GM23338 (cell line): ENCODE data around the gene KLHL4.

ENCODE experiments used
- CTCF ChIP-seq, 2 experiments: fragments of 200-600 bp in 1 of 2; sonication (generic) in 1 of 2; conservative IDR thresholded peaks; 2 replicates each; pipeline versions ENCODE4 v1.5.1 to v1.6.1; 2016 to 2017; ENCODE audit warnings: antibody characterized with exemption in 2 of 2, low read depth in 2 of 2, mild to moderate bottlenecking in 2 of 2, moderate library complexity in 1 of 2
- ETS1 ChIP-seq: IDR thresholded peaks from 2 replicates; pipeline ENCODE4 v1.6.1; 2016; ENCODE audit warnings: antibody characterized with exemption
- EZH2 ChIP-seq: fragments of 200-600 bp; sonication (generic); IDR thresholded peaks from one replicate; pipeline ENCODE4 v1.8.0; 2017; ENCODE audit warnings: antibody characterized with exemption, mild to moderate bottlenecking, low read depth; ENCODE audit not compliant: unreplicated experiment
- EZH2phosphoT487 ChIP-seq: fragments of 200-600 bp; sonication (generic); IDR thresholded peaks from one replicate; pipeline ENCODE4 v1.8.1; 2018; ENCODE audit warnings: antibody characterized with exemption; ENCODE audit not compliant: unreplicated experiment
- POLR2AphosphoS5 ChIP-seq: IDR thresholded peaks from 2 replicates; pipeline ENCODE4 v1.6.1; 2016; ENCODE audit warnings: antibody characterized with exemption, low read depth
- REST ChIP-seq: IDR thresholded peaks from one replicate; pipeline ENCODE4 v1.6.1; 2018; ENCODE audit warnings: antibody characterized with exemption; ENCODE audit not compliant: unreplicated experiment
- ZNF114 ChIP-seq: fragments of 250-450 bp; sonication (Bioruptor Pico); IDR thresholded peaks from 2 replicates; pipeline ENCODE4 v1.5.0; 2020; ENCODE audit warnings: mild to moderate bottlenecking, moderate library complexity
- ZNF331 ChIP-seq: fragments of 250-450 bp; sonication (Bioruptor Pico); IDR thresholded peaks from 2 replicates; pipeline ENCODE4 v1.5.0; 2020; ENCODE audit warnings: low read depth, mild to moderate bottlenecking, moderate library complexity

GRCh38 chrX:87710580-87710979, 193.0 kb downstream of the KLHL4 start:
- TF ChIP-seq CTCF (conservative IDR thresholded peaks at IDR 0.05; ENCODE audit: low read depth in 2 of 2) (no peak), EZH2 (no peak), POLR2AphosphoS5 (no peak), ETS1 (no peak), EZH2phosphoT487 (no peak), REST (no peak), ZNF114 (no peak), ZNF331 (no peak)
